ENCODE results near the gene HPX. TPM values are rescaled to one million over a fixed set of nuclear protein-coding genes. Genes with fewer than 3 reads are reported as not detected.

The HPX gene
- total RNA-seq, 4 donors from 2014 or later, result 1.0 to 7.5 (median 4.8) TPM

GRCh38 chr11:6469599-6469998 is 28.8 kb upstream of the HPX start:
- Histone ChIP-seq H3K36me3 (peaks cover 0 to 13% (median 0%) of the 10 kb centered on the region in 3 donors), H3K9me3 (no peaks in the 10 kb centered on the region), H3K27ac (peak overlapping the region in 3 of 4 donors; percentile 54 to 63 (median 62)), H3K27me3 (no peaks in the 10 kb centered on the region), H3K4me1 (peaks cover 0 to 43% (median 12%) of the 10 kb centered on the region in 4 donors), H3K4me3 (no peak overlapping the region)
- TF ChIP-seq, protein P1, sequence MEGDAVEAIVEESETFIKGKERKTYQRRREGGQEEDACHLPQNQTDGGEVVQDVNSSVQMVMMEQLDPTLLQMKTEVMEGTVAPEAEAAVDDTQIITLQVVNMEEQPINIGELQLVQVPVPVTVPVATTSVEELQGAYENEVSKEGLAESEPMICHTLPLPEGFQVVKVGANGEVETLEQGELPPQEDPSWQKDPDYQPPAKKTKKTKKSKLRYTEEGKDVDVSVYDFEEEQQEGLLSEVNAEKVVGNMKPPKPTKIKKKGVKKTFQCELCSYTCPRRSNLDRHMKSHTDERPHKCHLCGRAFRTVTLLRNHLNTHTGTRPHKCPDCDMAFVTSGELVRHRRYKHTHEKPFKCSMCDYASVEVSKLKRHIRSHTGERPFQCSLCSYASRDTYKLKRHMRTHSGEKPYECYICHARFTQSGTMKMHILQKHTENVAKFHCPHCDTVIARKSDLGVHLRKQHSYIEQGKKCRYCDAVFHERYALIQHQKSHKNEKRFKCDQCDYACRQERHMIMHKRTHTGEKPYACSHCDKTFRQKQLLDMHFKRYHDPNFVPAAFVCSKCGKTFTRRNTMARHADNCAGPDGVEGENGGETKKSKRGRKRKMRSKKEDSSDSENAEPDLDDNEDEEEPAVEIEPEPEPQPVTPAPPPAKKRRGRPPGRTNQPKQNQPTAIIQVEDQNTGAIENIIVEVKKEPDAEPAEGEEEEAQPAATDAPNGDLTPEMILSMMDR (IDR thresholded peaks at IDR 0.05), result no peak
- TF ChIP-seq POLR2A (IDR thresholded peaks at IDR 0.05) (no peak), EP300 (IDR thresholded peaks at IDR 0.05) (no peak)
- 89 to 91% methylated on average over 1 of the region's 1 CpG for whole genome bisulfite sequencing, 2 donors
- DNase-seq (ENCODE audit: low spot score in 2 of 2), result no peak

GRCh38 chr11:6468712-6469495 is 28.1 kb upstream of the HPX start:
- Histone ChIP-seq H3K27me3 (no peaks in the 10 kb centered on the region), H3K9me3 (no peaks in the 10 kb centered on the region), H3K27ac (peak overlapping the region in 3 of 4 donors; percentile 54 to 63 (median 62)), H3K4me3 (no peak overlapping the region), H3K4me1 (peaks cover 0 to 38% (median 12%) of the 10 kb centered on the region in 4 donors), H3K36me3 (peaks cover 0 to 20% (median 0%) of the 10 kb centered on the region in 3 donors)
- TF ChIP-seq EP300 (IDR thresholded peaks at IDR 0.05), result no peak
- no peak for TF ChIP-seq POLR2A (IDR thresholded peaks at IDR 0.05)
- TF ChIP-seq, protein P1 (IDR thresholded peaks at IDR 0.05), result no peak
- DNase-seq (ENCODE audit: low spot score in 2 of 2), result peak; percentile 76 to 90
- WGBS, 2 donors, result 9 to 13% methylated on average over 6 of the region's 6 CpGs

DNA sequence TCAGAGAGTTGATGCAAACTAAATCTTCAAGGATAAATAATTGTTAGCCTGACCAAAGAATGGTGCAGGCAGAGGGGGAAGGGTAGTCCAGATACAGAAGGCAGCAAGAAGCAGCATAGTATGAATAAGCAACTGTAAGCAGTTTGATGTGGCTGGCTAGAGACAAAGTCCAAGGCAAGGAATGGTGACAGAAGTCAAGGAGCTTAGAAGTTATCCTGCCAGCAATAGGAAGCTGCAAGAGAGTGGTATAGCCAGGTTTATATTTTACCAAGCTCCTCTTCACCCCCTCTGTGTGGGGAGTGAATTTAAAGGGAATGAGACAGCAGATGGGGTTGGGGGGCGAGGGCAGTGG is 18.3 kb upstream of the HPX start:
- peaks cover 4 to 95% (median 14%) of the 10 kb centered on the region in 3 donors for H3K36me3 ChIP-seq
- no peaks in the 10 kb centered on the region for H3K4me1 ChIP-seq
- 73 to 84% methylated on average over 1 of the region's 1 CpG for WGBS, 2 donors
- DNase-seq (ENCODE audit: low spot score in 2 of 2), result no peak
- H3K4me3 ChIP-seq, result no peak overlapping the region
- TF ChIP-seq EP300 (IDR thresholded peaks at IDR 0.05), result no peak
- TF ChIP-seq POLR2A (IDR thresholded peaks at IDR 0.05), result no peak
- TF ChIP-seq, protein P1 (IDR thresholded peaks at IDR 0.05), result no peak
- H3K27ac ChIP-seq, result no peak overlapping the region
- no peaks in the 10 kb centered on the region for H3K9me3 ChIP-seq
- H3K27me3 ChIP-seq, result no peaks in the 10 kb centered on the region

DNA sequence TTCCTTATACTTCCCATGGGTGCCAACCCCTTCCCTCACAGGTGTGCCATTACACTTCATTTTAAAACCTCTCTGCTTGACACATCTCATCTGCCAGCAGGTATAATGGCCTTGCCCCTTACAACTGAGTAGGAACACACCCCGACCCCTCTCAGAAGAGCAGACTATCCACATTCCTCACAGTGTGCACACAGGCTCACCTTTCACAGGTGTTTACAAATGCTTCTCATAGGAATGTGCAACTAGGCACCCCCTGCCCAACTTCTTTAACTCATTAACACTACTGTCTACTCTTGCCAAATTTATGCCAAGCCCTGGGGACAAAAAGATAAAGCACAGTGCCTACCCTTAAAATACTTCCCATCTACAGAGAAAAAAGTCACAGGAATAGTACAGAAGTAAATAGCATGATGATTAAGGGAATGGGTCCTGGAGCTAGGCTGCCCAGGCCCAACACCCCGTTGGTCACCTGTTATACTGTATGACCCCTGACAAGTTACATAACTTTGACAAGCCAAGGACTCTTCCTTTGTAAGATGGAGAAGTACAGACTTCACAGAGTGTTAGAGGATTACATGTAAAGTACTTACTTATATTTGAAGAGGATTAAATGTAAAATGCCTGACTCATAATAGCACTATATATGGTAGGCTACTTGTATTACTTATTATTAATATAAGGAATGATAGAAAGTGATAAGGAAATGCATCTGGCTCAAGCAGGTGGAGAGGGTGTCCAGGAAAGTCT is 17.7 kb upstream of the HPX start:
- no peak overlapping the region for H3K27ac ChIP-seq
- no peak overlapping the region for H3K4me3 ChIP-seq
- no peaks in the 10 kb centered on the region for H3K27me3 ChIP-seq
- TF ChIP-seq, protein P1 (IDR thresholded peaks at IDR 0.05), result no peak
- no peak for TF ChIP-seq POLR2A (IDR thresholded peaks at IDR 0.05)
- TF ChIP-seq EP300 (IDR thresholded peaks at IDR 0.05), result no peak
- no peaks in the 10 kb centered on the region for H3K4me1 ChIP-seq
- WGBS, 2 donors, result 88 to 89% methylated on average over 2 of the region's 2 CpGs
- DNase-seq (ENCODE audit: low spot score in 2 of 2), result no peak
- no peaks in the 10 kb centered on the region for H3K9me3 ChIP-seq
- H3K36me3 ChIP-seq, result peaks cover 4 to 95% (median 14%) of the 10 kb centered on the region in 3 donors
